WTC11 (cell line): ENCODE data around the gene OCLN. TPM values are rescaled to one million over a fixed set of nuclear protein-coding genes. Genes with fewer than 3 reads are reported as not detected.

Source experiments
- ATAC-seq: fragments of 200-7000 bp; cut with Tn5 transposase; 2 replicates; pipeline ENCODE4 v1.10.0; 2021; ENCODE audit warnings: mild to moderate bottlenecking, moderate library complexity
- CTCF ChIA-PET: fragments of 300-600 bp; sonication (Branson Sonifier 250); formaldehyde crosslinking; loops from one replicate; lab custom pipeline; 2021; ENCODE audit warnings: antibody characterized with exemption; lab: Charles Lee
- POLR2A ChIA-PET: fragments of 350-600 bp; sonication (Branson Sonifier 250); formaldehyde crosslinking; loops from one replicate; lab custom pipeline; 2021; ENCODE audit warnings: antibody characterized with exemption; lab: Charles Lee
- DNase-seq: peaks from one replicate; pipeline ENCODE4 v3.0.0; 2021; ENCODE audit warnings: low spot score
- H3K27ac Mint-ChIP-seq: 2 replicates; pipeline ENCODE4 v1.8.0; 2021; ENCODE audit warnings: mixed read lengths
- H3K27me3 Mint-ChIP-seq: 2 replicates; pipeline ENCODE4 v1.8.0; 2021; ENCODE audit warnings: low read depth, mild to moderate bottlenecking, moderate library complexity, mixed read lengths
- H3K36me3 Mint-ChIP-seq: 2 replicates; pipeline ENCODE4 v1.8.0; 2021; ENCODE audit warnings: mixed read lengths
- H3K4me1 Mint-ChIP-seq: 2 replicates; pipeline ENCODE4 v1.8.0; 2022; ENCODE audit warnings: mixed read lengths
- H3K4me3 Mint-ChIP-seq: 2 replicates; pipeline ENCODE4 v1.8.0; 2021; ENCODE audit warnings: mild to moderate bottlenecking, moderate library complexity, mixed read lengths
- H3K9me3 Mint-ChIP-seq: 2 replicates; pipeline ENCODE4 v1.8.0; 2021; ENCODE audit warnings: mixed read lengths
- ATF1 ChIP-seq: sonication (generic); formaldehyde crosslinking; IDR thresholded peaks from 2 replicates; pipeline ENCODE4 v1.8.1; 2023; ENCODE audit warnings: mild to moderate bottlenecking, moderate library complexity, missing genetic modification reagents
- ATF2 ChIP-seq: sonication (generic); formaldehyde crosslinking; IDR thresholded peaks from 2 replicates; pipeline ENCODE4 v1.8.1; 2022; ENCODE audit warnings: low read depth, missing genetic modification reagents, borderline replicate concordance
- CREM ChIP-seq: sonication (generic); formaldehyde crosslinking; IDR thresholded peaks from 2 replicates; pipeline ENCODE4 v1.8.1; 2022; ENCODE audit warnings: mild to moderate bottlenecking, missing genetic modification reagents, moderate library complexity
- CTCF ChIP-seq: fragments of 200-600 bp; IDR thresholded peaks from 2 replicates; pipeline ENCODE4 v1.8.0; 2022; ENCODE audit warnings: antibody characterized with exemption
- ELF4 ChIP-seq: sonication (generic); formaldehyde crosslinking; IDR thresholded peaks from 2 replicates; pipeline ENCODE4 v1.8.1; 2022; ENCODE audit warnings: low read depth, mild to moderate bottlenecking, moderate library complexity, missing genetic modification reagents
- ERG ChIP-seq: fragments of 250-450 bp; sonication (Bioruptor Pico); IDR thresholded peaks from 2 replicates; pipeline ENCODE4 v1.8.0; 2021; ENCODE audit warnings: mild to moderate bottlenecking
- FOXJ3 ChIP-seq: sonication (generic); formaldehyde crosslinking; IDR thresholded peaks from 2 replicates; pipeline ENCODE4 v1.9.0; 2021; ENCODE audit warnings: missing genetic modification reagents, mild to moderate bottlenecking, borderline replicate concordance
- FOXK1 ChIP-seq: sonication (generic); formaldehyde crosslinking; IDR thresholded peaks from 2 replicates; pipeline ENCODE4 v1.8.0; 2022; ENCODE audit warnings: mild to moderate bottlenecking, moderate library complexity, missing genetic modification reagents
- GTF2I ChIP-seq: fragments of 250-450 bp; sonication (Bioruptor Pico); conservative IDR thresholded peaks from 2 replicates; pipeline ENCODE4 v1.4.0; 2021; ENCODE audit warnings: mild to moderate bottlenecking
- IRF1 ChIP-seq: sonication (generic); formaldehyde crosslinking; IDR thresholded peaks from 2 replicates; pipeline ENCODE4 v1.8.0; 2023; ENCODE audit warnings: missing genetic modification reagents
- MAX ChIP-seq: sonication (generic); formaldehyde crosslinking; IDR thresholded peaks from 2 replicates; pipeline ENCODE4 v1.8.0; 2022; ENCODE audit warnings: mild to moderate bottlenecking, missing genetic modification reagents
- MLX ChIP-seq: sonication (generic); formaldehyde crosslinking; IDR thresholded peaks from 2 replicates; pipeline ENCODE4 v1.8.1; 2023; ENCODE audit warnings: mild to moderate bottlenecking, missing genetic modification reagents, moderate library complexity
- MYBL2 ChIP-seq: sonication (generic); formaldehyde crosslinking; IDR thresholded peaks from 2 replicates; pipeline ENCODE4 v1.8.1; 2023; ENCODE audit warnings: mild to moderate bottlenecking, moderate library complexity, missing genetic modification reagents
- NFYB ChIP-seq: sonication (generic); formaldehyde crosslinking; conservative IDR thresholded peaks from 2 replicates; pipeline ENCODE4 v1.8.0; 2022; ENCODE audit warnings: low read depth, missing genetic modification reagents
- NR1H2 ChIP-seq: sonication (generic); formaldehyde crosslinking; IDR thresholded peaks from 2 replicates; pipeline ENCODE4 v1.9.0; 2021; ENCODE audit warnings: mild to moderate bottlenecking, moderate library complexity, missing genetic modification reagents
- TCF7 ChIP-seq: sonication (generic); formaldehyde crosslinking; IDR thresholded peaks from 2 replicates; pipeline ENCODE4 v1.8.0; 2022; ENCODE audit warnings: mild to moderate bottlenecking, low read depth, missing genetic modification reagents, moderate library complexity
- TEAD4 ChIP-seq: sonication (generic); formaldehyde crosslinking; IDR thresholded peaks from 2 replicates; pipeline ENCODE4 v1.8.0; 2022; ENCODE audit warnings: mild to moderate bottlenecking, missing genetic modification reagents
- ZBTB21 ChIP-seq: sonication (generic); formaldehyde crosslinking; IDR thresholded peaks from 2 replicates; pipeline ENCODE4 v1.8.1; 2023; ENCODE audit warnings: mild to moderate bottlenecking, missing genetic modification reagents, borderline replicate concordance
- ZNF138 ChIP-seq: sonication (generic); formaldehyde crosslinking; conservative IDR thresholded peaks from 2 replicates; pipeline ENCODE4 v1.8.1; 2022; ENCODE audit warnings: mild to moderate bottlenecking, moderate library complexity, missing genetic modification reagents
- ZNF232 ChIP-seq: sonication (generic); formaldehyde crosslinking; IDR thresholded peaks from 2 replicates; pipeline ENCODE4 v1.8.0; 2022; ENCODE audit warnings: mild to moderate bottlenecking, missing genetic modification reagents
- ZNF416 ChIP-seq: fragments of 250-450 bp; sonication (Bioruptor Pico); IDR thresholded peaks from 2 replicates; pipeline ENCODE4 v1.9.0; 2021; ENCODE audit warnings: mild to moderate bottlenecking, inconsistent platforms
- ZNF532 ChIP-seq: fragments of 250-450 bp; sonication (Bioruptor Pico); IDR thresholded peaks from 2 replicates; pipeline ENCODE4 v1.9.0; 2021; ENCODE audit warnings: mild to moderate bottlenecking, borderline replicate concordance
- ZSCAN18 ChIP-seq: fragments of 250-450 bp; sonication (Bioruptor Pico); IDR thresholded peaks from 2 replicates; pipeline ENCODE4 v2.1.2; 2022; ENCODE audit warnings: mild to moderate bottlenecking, moderate library complexity
- total RNA-seq: library from RNA; stranded (reverse); gene quantifications from 3 replicates; pipeline ENCODE4 v1.2.3, GENCODE V29; 2021

Gene OCLN
- total RNA-seq, 1 experiment from 2014 or later = 58.3 TPM

- ChIA-PET CTCF (no interaction called here), POLR2A (no interaction called here)
- peaks cover 43% of the 10 kb centered on the region for H3K36me3 Mint-ChIP-seq
- H3K4me3 Mint-ChIP-seq = no peak overlapping the region
- no peak for DNase-seq
- no peaks in the 10 kb centered on the region for H3K27me3 Mint-ChIP-seq
- TF ChIP-seq ATF2 (CRISPR knock-in tag) = no peak
- TF ChIP-seq NR1H2 (CRISPR knock-in tag) = no peak
- TF ChIP-seq ATF1 (CRISPR knock-in tag) = no peak
- no peak for TF ChIP-seq MLX
- TF ChIP-seq, all 79 proteins: peak for 0
- H3K27ac Mint-ChIP-seq = no peak overlapping the region
- no peaks in the 10 kb centered on the region for H3K9me3 Mint-ChIP-seq
- H3K4me1 Mint-ChIP-seq = peaks cover 25% of the 10 kb centered on the region
- no peak for ATAC-seq
These were observed 12.7 kb downstream of the OCLN start for GRCh38 chr5:69505306-69505705.

GRCh38 chr5:69509212-69509611, 16.6 kb downstream of the OCLN start:
- ChIA-PET POLR2A (no interaction called here), CTCF (no interaction called here)

More at GRCh38 chr5:69509212-69509611, 16.6 kb downstream of the OCLN start:
- no peaks in the 10 kb centered on the region for H3K4me1 Mint-ChIP-seq
- peaks cover 59% of the 10 kb centered on the region for H3K36me3 Mint-ChIP-seq
- no peak for ATAC-seq
- no peaks in the 10 kb centered on the region for H3K27me3 Mint-ChIP-seq
- no peak for DNase-seq
- no peak for TF ChIP-seq TEAD4 (CRISPR knock-in tag)
- no peak for TF ChIP-seq ZSCAN18 (CRISPR knock-in tag)
- TF ChIP-seq ZNF138 (CRISPR knock-in tag) = no peak
- no peak for TF ChIP-seq ZNF532 (CRISPR knock-in tag)
- no peak for TF ChIP-seq MAX (CRISPR knock-in tag)
- no peak for TF ChIP-seq MYBL2 (CRISPR knock-in tag)
- no peak for TF ChIP-seq ERG (CRISPR knock-in tag)
- no peak for TF ChIP-seq ELF4 (CRISPR knock-in tag)
- no peak for TF ChIP-seq TCF7 (CRISPR knock-in tag)
- TF ChIP-seq CREM = no peak
- no peak for TF ChIP-seq FOXJ3 (CRISPR knock-in tag)
- no peak for TF ChIP-seq CTCF
- no peak for TF ChIP-seq FOXK1 (CRISPR knock-in tag)
- TF ChIP-seq ZNF416 (CRISPR knock-in tag) = no peak
- no peak for TF ChIP-seq IRF1
- no peak for TF ChIP-seq NFYB
- TF ChIP-seq GTF2I (CRISPR knock-in tag) = no peak
- no peak for TF ChIP-seq ZNF232
- TF ChIP-seq ZBTB21 = no peak
- peaks cover 8% of the 10 kb centered on the region; the same call in 1 of the 2 replicates for H3K9me3 Mint-ChIP-seq
- H3K27ac Mint-ChIP-seq = no peak overlapping the region
- no peak overlapping the region for H3K4me3 Mint-ChIP-seq
